Type B pancreatic cell (in vitro differentiated cells): ENCODE results near the gene TWIST2. TPM values are rescaled to one million over a fixed set of nuclear protein-coding genes. Genes with fewer than 3 reads are reported as not detected.

ENCODE experiments used
- DNase-seq: peaks from one replicate; pipeline ENCODE4 v3.0.0; 2021; ENCODE audit warnings: mixed read lengths; ENCODE audit not compliant: unreplicated experiment; ENCODE audit errors: extremely low spot score
- H3K27ac Mint-ChIP-seq: 2 replicates; pipeline ENCODE4 v1.8.0; 2021; ENCODE audit warnings: mild to moderate bottlenecking, mixed read lengths
- H3K27me3 Mint-ChIP-seq: 2 replicates; pipeline ENCODE4 v1.8.0; 2021; ENCODE audit warnings: mixed read lengths
- H3K36me3 Mint-ChIP-seq: 2 replicates; pipeline ENCODE4 v1.8.0; 2021; ENCODE audit warnings: mixed read lengths
- H3K4me1 Mint-ChIP-seq: one replicate; pipeline ENCODE4 v1.8.0; 2021; ENCODE audit warnings: mixed read lengths; ENCODE audit not compliant: unreplicated experiment
- H3K4me3 Mint-ChIP-seq: 2 replicates; pipeline ENCODE4 v1.8.0; 2021; ENCODE audit warnings: mild to moderate bottlenecking, mixed read lengths
- H3K9me3 Mint-ChIP-seq: 2 replicates; pipeline ENCODE4 v1.8.0; 2021; ENCODE audit warnings: mixed read lengths
- total RNA-seq: library from RNA; stranded (reverse); gene quantifications from 2 replicates; pipeline ENCODE4 v1.2.1, GENCODE V29; 2021; ENCODE audit warnings: low replicate concordance
- TF ChIP-seq, protein P1 (sequence below): fragments of 200-600 bp; sonication (generic); conservative IDR thresholded peaks from 2 replicates; pipeline ENCODE4 v1.5.0; 2021; ENCODE audit warnings: antibody characterized with exemption, mild to moderate bottlenecking

The TWIST2 gene
- total RNA-seq, 1 donor from 2014 or later, result 27.3 TPM

DNA sequence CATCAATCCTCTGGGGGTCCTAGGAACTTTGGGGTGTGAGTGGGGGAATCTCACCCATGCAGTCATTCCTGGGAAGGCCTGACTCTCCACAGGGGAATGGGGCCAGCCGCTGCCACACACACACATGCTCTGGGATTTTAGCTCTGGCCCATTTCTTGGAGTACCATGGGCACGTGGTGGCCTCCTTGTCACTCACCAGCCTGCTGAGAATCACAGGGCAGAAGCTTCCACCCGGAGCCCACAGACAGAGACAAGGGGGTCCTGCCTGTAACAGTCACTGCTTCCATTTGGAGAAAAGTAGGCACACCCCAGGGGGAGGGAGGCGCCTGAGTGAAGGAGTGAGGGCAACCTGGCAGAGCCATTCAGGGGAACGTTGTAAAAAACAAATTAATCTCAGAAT, 48.8 kb downstream of the TWIST2 start:
- DNase-seq, result no peak
- Mint-ChIP-seq H3K4me1 (peaks cover 34% of the 10 kb centered on the region), H3K9me3 (no peaks in the 10 kb centered on the region), H3K27me3 (peaks cover 9% of the 10 kb centered on the region), H3K27ac (no peak overlapping the region), H3K36me3 (no peaks in the 10 kb centered on the region), H3K4me3 (peak overlapping the region; percentile 63)
- TF ChIP-seq, protein P1, sequence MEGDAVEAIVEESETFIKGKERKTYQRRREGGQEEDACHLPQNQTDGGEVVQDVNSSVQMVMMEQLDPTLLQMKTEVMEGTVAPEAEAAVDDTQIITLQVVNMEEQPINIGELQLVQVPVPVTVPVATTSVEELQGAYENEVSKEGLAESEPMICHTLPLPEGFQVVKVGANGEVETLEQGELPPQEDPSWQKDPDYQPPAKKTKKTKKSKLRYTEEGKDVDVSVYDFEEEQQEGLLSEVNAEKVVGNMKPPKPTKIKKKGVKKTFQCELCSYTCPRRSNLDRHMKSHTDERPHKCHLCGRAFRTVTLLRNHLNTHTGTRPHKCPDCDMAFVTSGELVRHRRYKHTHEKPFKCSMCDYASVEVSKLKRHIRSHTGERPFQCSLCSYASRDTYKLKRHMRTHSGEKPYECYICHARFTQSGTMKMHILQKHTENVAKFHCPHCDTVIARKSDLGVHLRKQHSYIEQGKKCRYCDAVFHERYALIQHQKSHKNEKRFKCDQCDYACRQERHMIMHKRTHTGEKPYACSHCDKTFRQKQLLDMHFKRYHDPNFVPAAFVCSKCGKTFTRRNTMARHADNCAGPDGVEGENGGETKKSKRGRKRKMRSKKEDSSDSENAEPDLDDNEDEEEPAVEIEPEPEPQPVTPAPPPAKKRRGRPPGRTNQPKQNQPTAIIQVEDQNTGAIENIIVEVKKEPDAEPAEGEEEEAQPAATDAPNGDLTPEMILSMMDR, result no peak

DNA sequence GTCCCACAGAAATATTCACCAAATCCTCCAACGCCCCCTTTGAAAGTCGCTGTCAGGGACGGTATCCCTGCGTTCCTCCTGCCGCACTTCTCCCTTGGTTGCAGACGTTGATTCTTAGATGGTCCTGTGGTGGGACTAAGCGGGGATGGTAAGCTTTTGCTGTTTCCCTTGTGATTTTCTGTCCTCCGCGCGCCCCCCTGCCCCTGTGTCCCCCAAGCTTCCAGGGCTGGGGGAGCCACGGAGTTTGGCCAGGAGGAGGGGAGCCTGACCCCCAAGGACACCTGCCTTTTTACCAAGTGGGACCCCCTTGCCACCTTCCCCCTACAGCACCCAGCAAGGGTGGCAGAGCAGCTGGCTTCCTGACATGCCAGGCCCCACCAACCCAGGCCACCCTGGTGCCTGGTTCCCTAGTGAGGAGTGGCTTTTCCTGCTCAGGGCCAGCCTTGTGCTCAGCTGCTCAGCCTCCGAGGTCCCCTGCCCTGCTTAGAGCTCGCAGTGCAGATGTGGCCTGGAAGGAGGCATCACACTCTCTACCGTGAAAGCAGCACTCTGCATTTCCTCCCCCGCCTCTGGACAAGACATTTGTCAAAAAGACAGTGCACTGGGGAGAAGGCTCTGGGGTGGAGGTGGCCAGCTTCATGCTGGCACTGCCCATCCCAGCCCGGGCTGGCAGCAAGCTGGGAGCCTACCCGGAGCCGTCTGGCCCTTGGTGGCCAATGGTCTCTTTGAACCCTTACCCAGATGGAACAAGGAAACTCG, 49.4 kb downstream of the TWIST2 start:
- peak overlapping the region; percentile 63 for H3K4me3 Mint-ChIP-seq
- peaks cover 34% of the 10 kb centered on the region for H3K4me1 Mint-ChIP-seq
- no peaks in the 10 kb centered on the region for H3K36me3 Mint-ChIP-seq

DNA sequence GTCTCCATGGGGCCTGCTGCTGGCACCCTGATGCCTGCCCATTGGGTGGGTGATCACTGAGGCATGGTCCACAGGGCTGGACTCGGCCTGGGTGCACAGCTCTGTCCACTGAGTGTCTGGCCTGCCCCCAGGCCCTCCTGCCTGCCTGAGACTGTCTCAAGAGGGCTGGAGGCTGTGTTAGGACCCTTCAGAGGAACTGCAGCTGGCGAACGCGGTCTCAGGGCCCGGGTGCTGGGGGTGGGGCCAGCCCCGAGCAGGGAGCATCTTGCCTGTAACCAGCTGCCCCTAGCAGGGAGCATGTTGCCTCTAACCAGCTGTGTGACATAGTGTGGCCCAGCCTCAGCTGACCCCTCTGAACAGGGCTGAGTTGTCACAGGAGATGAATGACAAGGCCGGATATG, 50.0 kb downstream of the TWIST2 start:
- Mint-ChIP-seq H3K27me3 (peaks cover 9% of the 10 kb centered on the region), H3K27ac (no peak overlapping the region), H3K4me1 (peaks cover 34% of the 10 kb centered on the region), H3K36me3 (no peaks in the 10 kb centered on the region), H3K9me3 (no peaks in the 10 kb centered on the region), H3K4me3 (no peak overlapping the region)
- TF ChIP-seq, protein P1, result no peak
- no peak for DNase-seq

More for the DNA sequence above, 49.4 kb downstream of the TWIST2 start:
- no peak for DNase-seq
- peaks cover 9% of the 10 kb centered on the region for H3K27me3 Mint-ChIP-seq
- TF ChIP-seq, protein P1, result no peak
- no peak overlapping the region for H3K27ac Mint-ChIP-seq
- no peaks in the 10 kb centered on the region for H3K9me3 Mint-ChIP-seq

DNA sequence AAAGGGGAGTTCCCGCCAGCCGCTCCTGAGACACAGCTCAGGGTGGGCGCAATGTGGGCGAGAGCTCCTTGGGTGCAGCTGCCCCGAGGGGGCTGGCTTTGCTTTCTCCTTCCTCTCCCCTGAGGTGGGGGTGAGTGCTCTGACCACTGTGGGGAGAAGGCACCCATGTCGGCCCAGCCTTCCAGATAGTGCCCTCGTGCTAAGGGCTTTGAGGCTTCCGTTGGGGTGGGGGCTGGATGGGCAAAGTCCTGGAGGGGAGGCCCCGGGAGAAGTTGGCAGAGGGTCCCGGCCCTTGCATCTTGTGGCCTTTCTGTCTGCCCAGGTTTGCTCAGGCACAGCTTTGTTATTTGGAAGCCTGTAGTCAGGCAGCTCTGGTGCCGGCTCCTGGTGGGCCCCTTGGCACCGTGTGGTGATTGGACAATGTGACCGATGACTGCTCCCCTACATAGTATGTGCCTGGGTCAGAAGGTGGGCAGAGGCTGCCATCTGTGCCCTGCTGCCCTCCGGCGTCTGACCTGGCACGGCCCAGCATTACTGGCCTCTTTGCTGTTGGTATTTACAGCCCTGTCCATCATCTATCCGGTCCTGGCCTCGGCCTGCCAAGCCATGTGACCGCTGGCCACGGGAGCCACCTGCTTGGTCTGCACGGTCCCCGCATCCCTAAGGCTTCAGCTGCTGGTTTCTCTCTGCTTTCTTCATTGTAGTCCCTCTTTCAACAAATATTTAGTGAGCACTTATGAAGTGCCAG, 50.8 kb downstream of the TWIST2 start:
- Mint-ChIP-seq H3K27me3 (peaks cover 9% of the 10 kb centered on the region), H3K4me1 (peaks cover 34% of the 10 kb centered on the region), H3K36me3 (no peaks in the 10 kb centered on the region), H3K9me3 (no peaks in the 10 kb centered on the region), H3K27ac (no peak overlapping the region), H3K4me3 (no peak overlapping the region)
- no peak for DNase-seq
- TF ChIP-seq, protein P1, result no peak

DNA sequence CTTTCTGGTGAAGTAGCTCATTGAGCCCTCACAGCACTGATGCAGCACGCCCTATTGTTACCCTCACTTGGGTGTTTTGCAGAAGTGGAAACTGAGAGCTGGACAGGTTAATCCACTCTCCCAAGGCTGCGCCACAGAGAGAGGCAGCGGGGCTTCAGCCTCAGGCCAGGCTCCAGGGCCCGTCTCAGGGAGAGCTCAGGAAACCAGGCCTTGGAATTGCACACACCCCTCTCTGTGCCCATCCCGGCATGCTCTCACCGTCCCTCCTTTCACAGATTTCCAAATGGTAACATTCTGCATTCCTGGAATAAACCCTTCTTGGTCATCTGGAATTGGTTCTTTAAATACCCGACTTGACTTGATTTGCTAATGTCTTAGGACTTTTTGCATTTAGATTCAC, 51.5 kb downstream of the TWIST2 start:
- Mint-ChIP-seq H3K4me3 (no peak overlapping the region), H3K4me1 (peaks cover 34% of the 10 kb centered on the region)
- no peak for DNase-seq

More for the DNA sequence above, 51.5 kb downstream of the TWIST2 start:
- TF ChIP-seq, protein P1, result no peak
- H3K9me3 Mint-ChIP-seq, result no peaks in the 10 kb centered on the region
- peaks cover 9% of the 10 kb centered on the region for H3K27me3 Mint-ChIP-seq
- H3K36me3 Mint-ChIP-seq, result no peaks in the 10 kb centered on the region
- no peak overlapping the region for H3K27ac Mint-ChIP-seq
